ENCODE data around the gene DTNB.

- TF ChIP-seq, protein P1, sequence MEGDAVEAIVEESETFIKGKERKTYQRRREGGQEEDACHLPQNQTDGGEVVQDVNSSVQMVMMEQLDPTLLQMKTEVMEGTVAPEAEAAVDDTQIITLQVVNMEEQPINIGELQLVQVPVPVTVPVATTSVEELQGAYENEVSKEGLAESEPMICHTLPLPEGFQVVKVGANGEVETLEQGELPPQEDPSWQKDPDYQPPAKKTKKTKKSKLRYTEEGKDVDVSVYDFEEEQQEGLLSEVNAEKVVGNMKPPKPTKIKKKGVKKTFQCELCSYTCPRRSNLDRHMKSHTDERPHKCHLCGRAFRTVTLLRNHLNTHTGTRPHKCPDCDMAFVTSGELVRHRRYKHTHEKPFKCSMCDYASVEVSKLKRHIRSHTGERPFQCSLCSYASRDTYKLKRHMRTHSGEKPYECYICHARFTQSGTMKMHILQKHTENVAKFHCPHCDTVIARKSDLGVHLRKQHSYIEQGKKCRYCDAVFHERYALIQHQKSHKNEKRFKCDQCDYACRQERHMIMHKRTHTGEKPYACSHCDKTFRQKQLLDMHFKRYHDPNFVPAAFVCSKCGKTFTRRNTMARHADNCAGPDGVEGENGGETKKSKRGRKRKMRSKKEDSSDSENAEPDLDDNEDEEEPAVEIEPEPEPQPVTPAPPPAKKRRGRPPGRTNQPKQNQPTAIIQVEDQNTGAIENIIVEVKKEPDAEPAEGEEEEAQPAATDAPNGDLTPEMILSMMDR (conservative IDR thresholded peaks at IDR 0.05), result no peak
- TF ChIP-seq ZFX (IDR thresholded peaks at IDR 0.05), result no peak
Observed at GRCh38 chr2:25378731-25379490, 294.5 kb downstream of the DTNB start.

Measured in C4-2B (cell line).